Liver (tissue), 9 donors: ENCODE measurements around the gene FAM241A. TPM values are rescaled to one million over a fixed set of nuclear protein-coding genes. Genes with fewer than 3 reads are reported as not detected.

Experiments used
- DNase-seq: peaks from one replicate; pipeline ENCODE4 v3.0.0-alpha.2; 2017; ENCODE audit warnings: low spot score
- H3K27ac ChIP-seq, 2 donors: one replicate each; pipeline ENCODE4 v1.7.0; 2013; ENCODE audit warnings: inconsistent platforms in 2 of 2, low read length in 2 of 2, control low read depth in 1 of 2, low read depth in 1 of 2, mild to moderate bottlenecking in 1 of 2
- H3K27me3 ChIP-seq, 4 donors: one replicate each; pipeline versions ENCODE4 v1.6.1 to v1.7.0; 2013; ENCODE audit warnings: low read length in 3 of 4, inconsistent platforms in 1 of 4, mild to moderate bottlenecking in 1 of 4, moderate library complexity in 1 of 4; ENCODE audit not compliant: control insufficient read depth in 4 of 4, insufficient read depth in 4 of 4
- H3K36me3 ChIP-seq, 4 donors: one replicate each; pipeline versions ENCODE4 v1.6.1 to v1.7.0; 2013; ENCODE audit warnings: low read length in 3 of 4, mild to moderate bottlenecking in 3 of 4, low read depth in 1 of 4, moderate library complexity in 1 of 4; ENCODE audit not compliant: control insufficient read depth in 4 of 4, insufficient read depth in 3 of 4
- H3K4me1 ChIP-seq, 4 donors: one replicate each; pipeline versions ENCODE4 v1.6.1 to v1.7.0; 2013; ENCODE audit warnings: low read length in 3 of 4, mild to moderate bottlenecking in 3 of 4, moderate library complexity in 1 of 4; ENCODE audit not compliant: control insufficient read depth in 4 of 4, insufficient read depth in 4 of 4
- H3K4me3 ChIP-seq, 3 donors: one replicate each; pipeline versions ENCODE4 v1.6.1 to v1.7.0; 2013; ENCODE audit warnings: low read length in 3 of 3, control low read depth in 1 of 3, low read depth in 1 of 3, mild to moderate bottlenecking in 1 of 3
- H3K9ac ChIP-seq, 2 donors: one replicate each; pipeline ENCODE4 v1.7.0; 2013; ENCODE audit warnings: low read length in 2 of 2, mild to moderate bottlenecking in 2 of 2, moderate library complexity in 2 of 2, control low read depth in 1 of 2, low read depth in 1 of 2
- H3K9me3 ChIP-seq, 4 donors: one replicate each; pipeline versions ENCODE4 v1.6.1 to v1.7.0; 2013; ENCODE audit warnings: low read length in 3 of 4; ENCODE audit not compliant: control insufficient read depth in 4 of 4
- ATF3 ChIP-seq: IDR thresholded peaks from 2 replicates; pipeline ENCODE4 v1.6.1; 2016; ENCODE audit warnings: antibody characterized with exemption
- CTCF ChIP-seq: fragments of 150-350 bp; IDR thresholded peaks from 2 replicates; pipeline ENCODE4 v1.5.1; 2017; ENCODE audit warnings: improper control_type of control experiment, low read depth, low read length; ENCODE audit not compliant: missing input control
- EGR1 ChIP-seq, 2 donors: IDR thresholded peaks; 2 replicates each; pipeline ENCODE4 v1.6.1; 2016 to 2018; ENCODE audit warnings: antibody characterized with exemption in 2 of 2, low read depth in 2 of 2
- FOXA1 ChIP-seq: IDR thresholded peaks from 2 replicates; pipeline ENCODE4 v1.6.1; 2016; ENCODE audit warnings: antibody characterized with exemption
- FOXA2 ChIP-seq: IDR thresholded peaks from 2 replicates; pipeline ENCODE4 v1.6.1; 2016; ENCODE audit warnings: antibody characterized with exemption
- GABPA ChIP-seq, 2 donors: IDR thresholded peaks in 1 of 2; conservative IDR thresholded peaks in 1 of 2; 2 replicates each; pipeline ENCODE4 v1.6.1; 2016; ENCODE audit warnings: antibody characterized with exemption in 2 of 2, mild to moderate bottlenecking in 1 of 2, moderate library complexity in 1 of 2
- HNF4A ChIP-seq, 2 donors: conservative IDR thresholded peaks; 2 replicates each; pipeline ENCODE4 v1.6.1; 2016; ENCODE audit warnings: antibody characterized with exemption in 2 of 2, mild to moderate bottlenecking in 2 of 2
- HNF4G ChIP-seq: IDR thresholded peaks from 2 replicates; pipeline ENCODE4 v1.6.1; 2016; ENCODE audit warnings: antibody characterized with exemption
- JUND ChIP-seq, 2 donors: IDR thresholded peaks; 2 replicates each; pipeline ENCODE4 v1.6.1; 2016; ENCODE audit warnings: antibody characterized with exemption in 2 of 2
- MAX ChIP-seq: IDR thresholded peaks from 2 replicates; pipeline ENCODE4 v1.6.1; 2016; ENCODE audit warnings: antibody characterized with exemption
- NR2F2 ChIP-seq: IDR thresholded peaks from 2 replicates; pipeline ENCODE4 v1.6.1; 2016; ENCODE audit warnings: antibody characterized with exemption
- RAD21 ChIP-seq, 2 donors: IDR thresholded peaks; 2 replicates each; pipeline ENCODE4 v1.6.1; 2016; ENCODE audit warnings: antibody characterized with exemption in 2 of 2, mild to moderate bottlenecking in 2 of 2
- REST ChIP-seq: IDR thresholded peaks from 2 replicates; pipeline ENCODE4 v1.6.1; 2016; ENCODE audit warnings: antibody characterized with exemption, mild to moderate bottlenecking
- RXRA ChIP-seq, 2 donors: IDR thresholded peaks; 2 replicates each; pipeline ENCODE4 v1.6.1; 2017 to 2018; ENCODE audit warnings: antibody characterized with exemption in 2 of 2, mild to moderate bottlenecking in 1 of 2
- SP1 ChIP-seq: IDR thresholded peaks from 2 replicates; pipeline ENCODE4 v1.6.1; 2018; ENCODE audit warnings: antibody characterized with exemption, mild to moderate bottlenecking
- TAF1 ChIP-seq: conservative IDR thresholded peaks from 2 replicates; pipeline ENCODE4 v1.6.1; 2016; ENCODE audit warnings: antibody characterized with exemption, mild to moderate bottlenecking
- YY1 ChIP-seq: IDR thresholded peaks from 2 replicates; pipeline ENCODE4 v1.6.1; 2016; ENCODE audit warnings: antibody characterized with exemption, mild to moderate bottlenecking
- ZBTB33 ChIP-seq: IDR thresholded peaks from 2 replicates; pipeline ENCODE4 v1.6.1; 2016; ENCODE audit warnings: antibody characterized with exemption
- WGBS: extraction: QIAGEN DNeasy Blood & Tissue Kit; methylation state at CpG from one replicate; pipeline ENCODE4 v1.1.7; 2013; 5-methylcytosine and 5-hydroxymethylcytosine counted together
- polyA plus RNA-seq, 2 donors: library from polyadenylated mRNA; stranded (reverse) in 1 of 2; unstranded in 1 of 2; fragments of 200-250 nt in 1 of 2; fragments of >200 nt in 1 of 2; fragmentation: Nextera tagmentation in 1 of 2; extraction: Ambion mirVana in 1 of 2; gene quantifications; one replicate each; pipeline versions ENCODE4 v1.2.1 to v1.2.3, GENCODE V29; 2013 to 2015
- total RNA-seq, 2 donors: library from RNA; depleted of rRNA; stranded (reverse); fragments of >200 nt; gene quantifications; one replicate each; pipeline ENCODE4 v1.2.3, GENCODE V29; 2014
- donor health status: healthy.
- donor health status: healthy.
- donor health status: healthy.
- donor health status: healthy.
- donor health status: healthy.

The FAM241A gene
- total and polyA plus RNA-seq, 4 donors, result 1.1 to 2.3 (median 1.7) TPM

GRCh38 chr4:112213856-112214255, 68.6 kb downstream of the FAM241A start:
- Histone ChIP-seq H3K4me3 (no peak overlapping the region), H3K9me3 (no peaks in the 10 kb centered on the region), H3K27ac (no peak overlapping the region), H3K36me3 (no peaks in the 10 kb centered on the region), H3K27me3 (no peaks in the 10 kb centered on the region), H3K4me1 (no peaks in the 10 kb centered on the region), H3K9ac (no peak overlapping the region)
- no peak for DNase-seq
- no peak for TF ChIP-seq CTCF
- TF ChIP-seq RAD21 (IDR thresholded peaks at IDR 0.05), result no peak
- TF ChIP-seq MAX, result no peak
- TF ChIP-seq JUND (IDR thresholded peaks at IDR 0.05), result no peak
- TF ChIP-seq ATF3, result no peak
- TF ChIP-seq TAF1, result no peak
- TF ChIP-seq RXRA (IDR thresholded peaks at IDR 0.05), result no peak
- TF ChIP-seq HNF4A (conservative IDR thresholded peaks at IDR 0.05), result no peak
- no peak for TF ChIP-seq FOXA2
- TF ChIP-seq FOXA1, result no peak
- no peak for TF ChIP-seq HNF4G
- TF ChIP-seq EGR1 (IDR thresholded peaks at IDR 0.05; ENCODE audit: low read depth in 2 of 2), result no peak
- TF ChIP-seq SP1, result no peak
- no peak for TF ChIP-seq NR2F2
- no peak for TF ChIP-seq ZBTB33
- no peak for TF ChIP-seq GABPA (IDR thresholded peaks at IDR 0.05 in 1 of 2, conservative IDR thresholded peaks at IDR 0.05 in 1 of 2)
- TF ChIP-seq REST, result no peak
- no peak for TF ChIP-seq YY1
- WGBS, result 86% methylated on average over 3 of the region's 3 CpGs
